HCT116 (cell line): Measurements from ENCODE around the gene ACOX3. TPM values are rescaled to one million over a fixed set of nuclear protein-coding genes. Genes with fewer than 3 reads are reported as not detected.
"Not testable (repeated sequence)": the region's sequence is repeated elsewhere in the genome, so short reads cannot be mapped to it uniquely, and the experiment has no call there.

Source experiments
- ATAC-seq: fragments of 200-7000 bp; cut with Tn5 transposase; 2 replicates; pipeline ENCODE4 v1.9.1; 2020; ENCODE audit warnings: mild to moderate bottlenecking, moderate library complexity
- BruUV-seq: library from RNA; stranded (reverse); fragments of 400-500 nt; replicated peaks from 2 replicates; lab custom pipeline; 2021; lab: Mats Ljungman, UMichigan
- CTCF ChIA-PET: fragments of 300-600 bp; sonication (Branson Sonifier 250); formaldehyde crosslinking; loops from one replicate; lab custom pipeline; 2021; ENCODE audit warnings: antibody characterized with exemption; lab: Charles Lee
- POLR2A ChIA-PET: fragments of 300-600, 350-600 bp; sonication (Branson Sonifier 250); formaldehyde crosslinking; loops from one replicate; lab custom pipeline; 2021; ENCODE audit warnings: antibody characterized with exemption; lab: Charles Lee
- RAD21 ChIA-PET, 2 experiments: fragments of 300-600 bp; sonication (Branson Sonifier 250); formaldehyde crosslinking; loops; one replicate each; lab custom pipeline; 2023; ENCODE audit warnings: low total read pairs in 2 of 2; ENCODE audit not compliant: uncharacterized antibody in 2 of 2, unreplicated experiment in 2 of 2, low non-redundant PET in 1 of 2; lab: Charles Lee
- DNase-seq: peaks from one replicate; pipeline ENCODE4 v3.0.0-alpha.2; 2010; ENCODE audit warnings: low read depth, low spot score
- H2AFZ ChIP-seq: fragments of 200-600 bp; shearing (Covaris generic), sonication (generic); 2 replicates; pipeline ENCODE4 v1.6.1; 2017; ENCODE audit warnings: low read depth, mixed run types, mixed read lengths, antibody characterized with exemption, low read length; ENCODE audit not compliant: poor library complexity, severe bottlenecking
- H3K27ac ChIP-seq: 2 replicates; pipeline ENCODE4 v1.5.1; 2012; ENCODE audit warnings: low read depth, low read length
- H3K27me3 ChIP-seq: fragments of 200-600 bp; sonication (generic); 2 replicates; pipeline ENCODE4 v1.6.1; 2016; ENCODE audit warnings: mixed run types, low read length, mixed read lengths; ENCODE audit not compliant: insufficient read depth
- H3K36me3 ChIP-seq, 2 experiments: fragments of 200-500 bp in 1 of 2; fragments of 200-600 bp in 1 of 2; sonication (Bioruptor generic) in 1 of 2; sonication (generic) in 1 of 2; 2 replicates each; pipeline versions ENCODE4 v1.5.1 to v1.6.1; 2014 to 2016; ENCODE audit warnings: low read length in 2 of 2, inconsistent platforms in 1 of 2, mixed read lengths in 1 of 2, mixed run types in 1 of 2; ENCODE audit not compliant: insufficient read depth in 2 of 2, control insufficient read depth in 1 of 2
- H3K4me1 ChIP-seq, 2 experiments: fragments of 200-600 bp in 1 of 2; sonication (generic) in 1 of 2; 2 replicates each; pipeline versions ENCODE4 v1.5.1 to v1.6.1; 2012 to 2017; ENCODE audit warnings: low read length in 2 of 2, inconsistent platforms in 1 of 2, mild to moderate bottlenecking in 1 of 2, mixed read lengths in 1 of 2, mixed run types in 1 of 2, moderate library complexity in 1 of 2; ENCODE audit not compliant: insufficient read depth in 2 of 2, control insufficient read depth in 1 of 2
- H3K4me2 ChIP-seq: fragments of 200-600 bp; sonication (generic); 2 replicates; pipeline ENCODE4 v1.6.1; 2017; ENCODE audit warnings: mixed run types, low read length, mixed read lengths
- H3K4me3 ChIP-seq, 2 experiments: fragments of 200-600 bp in 1 of 2; sonication (generic) in 1 of 2; replicated peaks in 1 of 2; 2 replicates each; pipeline ENCODE4 v1.5.1; 2011 to 2016; ENCODE audit warnings: low read length in 2 of 2, control low read depth in 1 of 2, low read depth in 1 of 2, mild to moderate bottlenecking in 1 of 2, mixed read lengths in 1 of 2, mixed run types in 1 of 2
- H3K79me2 ChIP-seq: fragments of 200-600 bp; sonication (generic); 2 replicates; pipeline ENCODE4 v1.6.1; 2017; ENCODE audit warnings: mild to moderate bottlenecking, mixed run types, low read length, moderate library complexity, mixed read lengths; ENCODE audit not compliant: insufficient read depth
- H3K9ac ChIP-seq: fragments of 200-600 bp; sonication (generic); 2 replicates; pipeline ENCODE4 v1.6.1; 2016; ENCODE audit warnings: low read length, mixed read lengths
- H3K9me2 ChIP-seq: fragments of 200-600 bp; sonication (generic), shearing (Covaris generic); 2 replicates; pipeline ENCODE4 v1.6.1; 2017; ENCODE audit warnings: mixed run types, mild to moderate bottlenecking, moderate library complexity; ENCODE audit not compliant: insufficient read depth
- H3K9me3 ChIP-seq, 2 experiments: fragments of 200-500 bp in 1 of 2; fragments of 200-600 bp in 1 of 2; sonication (Bioruptor generic) in 1 of 2; sonication (generic) in 1 of 2; 2 replicates each; pipeline ENCODE4 v1.6.1; 2014 to 2017; ENCODE audit warnings: low read length in 2 of 2, mixed read lengths in 2 of 2, inconsistent platforms in 1 of 2, low read depth in 1 of 2, mild to moderate bottlenecking in 1 of 2, mixed run types in 1 of 2, moderate library complexity in 1 of 2; ENCODE audit not compliant: control insufficient read depth in 1 of 2, insufficient read depth in 1 of 2
- H4K20me1 ChIP-seq: fragments of 200-600 bp; sonication (generic), shearing (Covaris generic); 2 replicates; pipeline ENCODE4 v1.6.1; 2017; ENCODE audit warnings: mixed run types, mild to moderate bottlenecking, moderate library complexity; ENCODE audit not compliant: insufficient read depth
- CBX3 ChIP-seq: IDR thresholded peaks from 2 replicates; pipeline ENCODE4 v1.6.1; 2012; ENCODE audit warnings: low read depth
- EGR1 ChIP-seq: IDR thresholded peaks from 2 replicates; pipeline ENCODE4 v1.6.1; 2012; ENCODE audit warnings: low read depth
- EZH2 ChIP-seq: fragments of 200-600 bp; sonication (generic); IDR thresholded peaks from 2 replicates; pipeline ENCODE4 v1.6.1; 2017; ENCODE audit warnings: antibody characterized with exemption, mixed run types
- EZH2phosphoT487 ChIP-seq: fragments of 200-600 bp; IDR thresholded peaks from 2 replicates; pipeline ENCODE4 v1.6.1; 2018; ENCODE audit warnings: antibody characterized with exemption, borderline replicate concordance
- FOSL1 ChIP-seq: IDR thresholded peaks from 2 replicates; pipeline ENCODE4 v1.6.1; 2012; ENCODE audit warnings: low read depth
- JUND ChIP-seq: IDR thresholded peaks from 2 replicates; pipeline ENCODE4 v1.6.1; 2012
- REST ChIP-seq: IDR thresholded peaks from 2 replicates; pipeline ENCODE4 v1.6.1; 2012; ENCODE audit warnings: low read depth
- SIN3A ChIP-seq: IDR thresholded peaks from 2 replicates; pipeline ENCODE4 v1.6.1; 2012; ENCODE audit warnings: low read depth
- TCF7L2 ChIP-seq: IDR thresholded peaks from 2 replicates; pipeline ENCODE4 v1.7.0; 2011; ENCODE audit warnings: borderline replicate concordance, inconsistent platforms; ENCODE audit not compliant: insufficient read depth, insufficient read length; ENCODE audit errors: extremely low read depth
- ZBTB33 ChIP-seq: IDR thresholded peaks from 2 replicates; pipeline ENCODE4 v1.6.1; 2011; ENCODE audit warnings: mild to moderate bottlenecking, low read length, moderate library complexity; ENCODE audit not compliant: insufficient replicate concordance; ENCODE audit errors: extremely low read depth
- ZFX ChIP-seq: fragments of 450-650 bp; IDR thresholded peaks from 2 replicates; pipeline ENCODE4 v1.6.1; 2017
- intact Hi-C: fragments of 100-400 bp; cut with micrococcal nuclease; formaldehyde crosslinking; loops from 2 replicates; pipeline ENCODE4 v1.10.0; 2022
- total RNA-seq: library from RNA; stranded (reverse); gene quantifications from one replicate; pipeline ENCODE4 v1.2.1, GENCODE V29; 2021; ENCODE audit not compliant: unreplicated experiment

The ACOX3 gene
- total RNA-seq, 1 experiment from 2014 or later = 16.9 TPM

GRCh38 chr4:8422327-8422726 lies 18.2 kb downstream of the ACOX3 start:
- Histone ChIP-seq H3K27me3 (no peaks in the 10 kb centered on the region), H3K4me2 (no peak overlapping the region), H2AFZ (no peak overlapping the region), H3K9me3 (no peaks in the 10 kb centered on the region), H3K9ac (no peak overlapping the region), H3K79me2 (no peaks in the 10 kb centered on the region), H4K20me1 (no peaks in the 10 kb centered on the region), H3K4me3 (no peak overlapping the region), H3K9me2 (no peaks in the 10 kb centered on the region)
- POLR2A ChIA-PET = no interaction called here
- no peak for ATAC-seq
- RAD21 ChIA-PET = no interaction called here
- TF ChIP-seq REST = no peak
- no peak for TF ChIP-seq EGR1
- no peak for TF ChIP-seq EZH2phosphoT487
- no peak for TF ChIP-seq FOSL1
- no peak for TF ChIP-seq CBX3
- no peak for TF ChIP-seq SIN3A
- no peak for TF ChIP-seq TCF7L2
- no peak for TF ChIP-seq ZFX
- TF ChIP-seq EZH2 = no peak
- TF ChIP-seq JUND = no peak
- TF ChIP-seq ZBTB33 = no peak
- TF ChIP-seq, all 23 proteins: peak for 0
- BruUV-seq = no TSS peak
- DNase-seq = no peak
- peaks cover 2 to 5% of the 10 kb centered on the region in 2 experiments; a peak in 1 of 4 replicates for H3K4me1 ChIP-seq
- H3K27ac ChIP-seq = no peak overlapping the region
- no peaks in the 10 kb centered on the region for H3K36me3 ChIP-seq
- CTCF ChIA-PET = no interaction called here
- intact Hi-C loops = no loop called here

GRCh38 chr4:8420151-8420550 lies 20.4 kb downstream of the ACOX3 start:
- H3K9ac ChIP-seq, H3K4me1 ChIP-seq, DNase-seq, H3K9me3 ChIP-seq, H3K27me3 ChIP-seq, H2AFZ ChIP-seq, H3K4me3 ChIP-seq, H3K9me2 ChIP-seq, RAD21 ChIA-PET, intact Hi-C loops, H4K20me1 ChIP-seq, ATAC-seq, H3K36me3 ChIP-seq, H3K4me2 ChIP-seq, H3K27ac ChIP-seq, H3K79me2 ChIP-seq, BruUV-seq: not testable (repeated sequence)
- POLR2A ChIA-PET = interaction anchor here (0.9 kb wide), 1 partner anchor 8 kb away, joined by 3 read pairs; no protein-coding TSS in a partner anchor
- CTCF ChIA-PET = interaction anchor here (1.8 kb wide), 1 partner anchor 9 kb away, joined by 6 read pairs; no protein-coding TSS in a partner anchor
